HEK293 (cell line): ENCODE results near the gene LCOR.

Experiments used
- BCL11A ChIP-seq: fragments of 450-650 bp; formaldehyde crosslinking; IDR thresholded peaks from 2 replicates; pipeline ENCODE4 v1.5.1; 2016; ENCODE audit warnings: low read depth, missing biosample characterization, missing genetic modification characterization
- EGR2 ChIP-seq: fragments of 450-650 bp; formaldehyde crosslinking; IDR thresholded peaks from 2 replicates; pipeline ENCODE4 v1.5.1; 2016; ENCODE audit warnings: low read depth, missing biosample characterization, missing genetic modification characterization
- KLF16 ChIP-seq: fragments of 450-650 bp; formaldehyde crosslinking; IDR thresholded peaks from 2 replicates; pipeline ENCODE4 v1.5.1; 2017; ENCODE audit warnings: missing biosample characterization, missing genetic modification characterization
- MZF1 ChIP-seq: fragments of 450-650 bp; formaldehyde crosslinking; IDR thresholded peaks from 2 replicates; pipeline ENCODE4 v1.5.1; 2017; ENCODE audit warnings: missing biosample characterization, missing genetic modification characterization, borderline replicate concordance
- TCF7L2 ChIP-seq: IDR thresholded peaks from 2 replicates; pipeline ENCODE4 v1.6.1; 2011; ENCODE audit warnings: low read depth, mild to moderate bottlenecking, inconsistent platforms, low read length, moderate library complexity, borderline replicate concordance
- ZBTB17 ChIP-seq: fragments of 450-650 bp; formaldehyde crosslinking; IDR thresholded peaks from 2 replicates; pipeline ENCODE4 v1.5.1; 2016; ENCODE audit warnings: missing biosample characterization, missing genetic modification characterization
- ZBTB48 ChIP-seq: fragments of 450-650 bp; formaldehyde crosslinking; IDR thresholded peaks from 2 replicates; pipeline ENCODE4 v1.5.1; 2016; ENCODE audit warnings: missing biosample characterization, missing genetic modification characterization
- ZFHX2 ChIP-seq: fragments of 450-650 bp; formaldehyde crosslinking; conservative IDR thresholded peaks from 2 replicates; pipeline ENCODE4 v1.5.1; 2016; ENCODE audit warnings: missing biosample characterization, missing genetic modification characterization
- ZIC2 ChIP-seq: fragments of 450-650 bp; formaldehyde crosslinking; IDR thresholded peaks from 2 replicates; pipeline ENCODE4 v1.5.1; 2016; ENCODE audit warnings: missing biosample characterization, missing genetic modification characterization
- ZNF132 ChIP-seq: fragments of 450-650 bp; formaldehyde crosslinking; IDR thresholded peaks from 2 replicates; pipeline ENCODE4 v1.5.1; 2017; ENCODE audit warnings: missing biosample characterization, missing genetic modification characterization, borderline replicate concordance
- ZNF2 ChIP-seq: fragments of 450-650 bp; formaldehyde crosslinking; IDR thresholded peaks from 2 replicates; pipeline ENCODE4 v1.5.1; 2016; ENCODE audit warnings: missing biosample characterization, missing genetic modification characterization
- ZNF223 ChIP-seq: fragments of 450-650 bp; formaldehyde crosslinking; IDR thresholded peaks from 2 replicates; pipeline ENCODE4 v1.5.1; 2016; ENCODE audit warnings: missing biosample characterization, missing genetic modification characterization
- ZNF24 ChIP-seq: fragments of 450-650 bp; formaldehyde crosslinking; IDR thresholded peaks from 2 replicates; pipeline ENCODE4 v1.5.1; 2016; ENCODE audit warnings: missing biosample characterization, missing genetic modification characterization
- ZNF266 ChIP-seq: fragments of 450-650 bp; formaldehyde crosslinking; IDR thresholded peaks from 2 replicates; pipeline ENCODE4 v1.5.1; 2016; ENCODE audit warnings: missing biosample characterization, missing genetic modification characterization, low read depth
- ZNF274 ChIP-seq, 2 experiments: fragments of 200-500 bp in 1 of 2; fragments of 450-650 bp in 1 of 2; sonication (Bioruptor generic) in 1 of 2; formaldehyde crosslinking in 1 of 2; IDR thresholded peaks; 2 replicates each; pipeline versions ENCODE4 v1.5.1 to v1.6.1; 2014 to 2016; ENCODE audit warnings: borderline replicate concordance in 1 of 2, inconsistent platforms in 1 of 2, low read length in 1 of 2, missing biosample characterization in 1 of 2, missing genetic modification characterization in 1 of 2
- ZNF311 ChIP-seq: fragments of 450-650 bp; formaldehyde crosslinking; IDR thresholded peaks from 2 replicates; pipeline ENCODE4 v1.5.1; 2017; ENCODE audit warnings: missing biosample characterization, missing genetic modification characterization, borderline replicate concordance
- ZNF324 ChIP-seq: fragments of 450-650 bp; formaldehyde crosslinking; IDR thresholded peaks from 2 replicates; pipeline ENCODE4 v1.5.1; 2016; ENCODE audit warnings: missing biosample characterization, missing genetic modification characterization
- ZNF510 ChIP-seq: fragments of 450-650 bp; formaldehyde crosslinking; IDR thresholded peaks from 2 replicates; pipeline ENCODE4 v1.5.1; 2018; ENCODE audit warnings: mild to moderate bottlenecking, missing genetic modification characterization, missing biosample characterization; ENCODE audit not compliant: insufficient replicate concordance
- ZNF623 ChIP-seq: fragments of 450-650 bp; formaldehyde crosslinking; IDR thresholded peaks from 2 replicates; pipeline ENCODE4 v1.5.1; 2016; ENCODE audit warnings: missing biosample characterization, missing genetic modification characterization
- ZNF624 ChIP-seq: fragments of 450-650 bp; formaldehyde crosslinking; IDR thresholded peaks from 2 replicates; pipeline ENCODE4 v1.5.1; 2017; ENCODE audit warnings: missing biosample characterization, missing genetic modification characterization
- ZNF658 ChIP-seq: fragments of 450-650 bp; formaldehyde crosslinking; IDR thresholded peaks from 2 replicates; pipeline ENCODE4; 2016; ENCODE audit warnings: missing biosample characterization, missing genetic modification characterization
- ZNF660 ChIP-seq: fragments of 450-650 bp; IDR thresholded peaks from 2 replicates; pipeline ENCODE4 v1.5.1; 2018; ENCODE audit warnings: missing biosample characterization, mild to moderate bottlenecking, missing genetic modification characterization
- ZNF830 ChIP-seq: fragments of 450-650 bp; IDR thresholded peaks from 2 replicates; pipeline ENCODE4 v1.5.0; 2018; ENCODE audit warnings: missing biosample characterization, missing genetic modification characterization, low read depth, mild to moderate bottlenecking, moderate library complexity
- ZNF837 ChIP-seq: fragments of 450-650 bp; formaldehyde crosslinking; IDR thresholded peaks from 2 replicates; pipeline ENCODE4 v1.5.1; 2016; ENCODE audit warnings: missing biosample characterization, missing genetic modification characterization
- ZNF843 ChIP-seq: fragments of 450-650 bp; formaldehyde crosslinking; IDR thresholded peaks from 2 replicates; pipeline ENCODE4 v1.5.1; 2016; ENCODE audit warnings: missing biosample characterization, missing genetic modification characterization
- TF ChIP-seq, protein P1 (sequence below): fragments of 450-650 bp; formaldehyde crosslinking; IDR thresholded peaks from 2 replicates; pipeline ENCODE4 v1.5.1; 2016; ENCODE audit warnings: missing biosample characterization, missing genetic modification characterization
- TF ChIP-seq, protein P2 (sequence below): fragments of 450-650 bp; formaldehyde crosslinking; IDR thresholded peaks from 2 replicates; pipeline ENCODE4; 2016; ENCODE audit warnings: missing biosample characterization, missing genetic modification characterization
- TF ChIP-seq, protein P3 (sequence below): fragments of 450-650 bp; formaldehyde crosslinking; IDR thresholded peaks from 2 replicates; pipeline ENCODE4 v1.5.1; 2017; ENCODE audit warnings: missing biosample characterization, missing genetic modification characterization
- TF ChIP-seq, protein P4 (sequence below): fragments of 450-650 bp; formaldehyde crosslinking; IDR thresholded peaks from 2 replicates; pipeline ENCODE4 v1.5.1; 2016; ENCODE audit warnings: missing biosample characterization, missing genetic modification characterization, borderline replicate concordance

LCOR gene

DNA sequence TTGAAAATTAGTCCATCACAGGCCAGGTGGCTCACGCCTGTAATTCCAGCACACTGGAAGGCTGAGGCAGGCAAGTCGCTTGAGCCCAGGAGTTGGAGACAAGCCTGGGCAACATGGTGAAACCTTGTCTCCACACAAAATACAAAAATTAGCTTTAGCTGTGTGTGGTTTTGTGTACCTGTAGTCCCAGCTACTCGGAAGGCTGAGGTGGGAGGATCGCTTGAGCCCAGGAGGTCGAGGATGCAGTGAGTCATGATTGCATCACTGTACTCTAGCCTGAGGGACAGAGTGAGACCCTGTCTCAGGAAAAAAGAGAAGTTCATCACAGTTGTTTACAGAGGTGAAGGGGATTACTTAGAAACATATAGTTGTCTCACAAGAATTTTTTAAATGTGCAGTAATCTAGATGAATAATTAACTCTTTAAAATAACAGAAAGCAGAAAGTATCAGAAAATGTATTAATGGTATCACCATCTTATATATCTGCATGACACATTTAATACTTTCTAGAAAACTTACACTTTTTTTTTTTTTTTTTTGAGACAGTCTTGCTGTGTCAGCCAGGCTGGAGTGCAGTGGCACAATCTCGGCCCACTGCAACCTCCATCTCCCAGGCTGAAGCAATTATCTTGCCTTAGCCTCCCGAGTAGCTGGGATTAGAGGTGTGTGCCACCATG, 8.9 kb downstream of the LCOR start (continued):
- peak; percentile 76 for TF ChIP-seq ZBTB17
- 0 out of 2 replicates have a peak, but pooled peaks have one; percentile 29 for TF ChIP-seq KLF16
- TF ChIP-seq, protein P1, sequence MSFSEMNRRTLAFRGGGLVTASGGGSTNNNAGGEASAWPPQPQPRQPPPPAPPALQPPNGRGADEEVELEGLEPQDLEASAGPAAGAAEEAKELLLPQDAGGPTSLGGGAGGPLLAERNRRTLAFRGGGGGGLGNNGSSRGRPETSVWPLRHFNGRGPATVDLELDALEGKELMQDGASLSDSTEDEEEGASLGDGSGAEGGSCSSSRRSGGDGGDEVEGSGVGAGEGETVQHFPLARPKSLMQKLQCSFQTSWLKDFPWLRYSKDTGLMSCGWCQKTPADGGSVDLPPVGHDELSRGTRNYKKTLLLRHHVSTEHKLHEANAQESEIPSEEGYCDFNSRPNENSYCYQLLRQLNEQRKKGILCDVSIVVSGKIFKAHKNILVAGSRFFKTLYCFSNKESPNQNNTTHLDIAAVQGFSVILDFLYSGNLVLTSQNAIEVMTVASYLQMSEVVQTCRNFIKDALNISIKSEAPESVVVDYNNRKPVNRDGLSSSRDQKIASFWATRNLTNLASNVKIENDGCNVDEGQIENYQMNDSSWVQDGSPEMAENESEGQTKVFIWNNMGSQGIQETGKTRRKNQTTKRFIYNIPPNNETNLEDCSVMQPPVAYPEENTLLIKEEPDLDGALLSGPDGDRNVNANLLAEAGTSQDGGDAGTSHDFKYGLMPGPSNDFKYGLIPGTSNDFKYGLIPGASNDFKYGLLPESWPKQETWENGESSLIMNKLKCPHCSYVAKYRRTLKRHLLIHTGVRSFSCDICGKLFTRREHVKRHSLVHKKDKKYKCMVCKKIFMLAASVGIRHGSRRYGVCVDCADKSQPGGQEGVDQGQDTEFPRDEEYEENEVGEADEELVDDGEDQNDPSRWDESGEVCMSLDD (tag by site-specific recombination): no peak
- TF ChIP-seq, protein P2, sequence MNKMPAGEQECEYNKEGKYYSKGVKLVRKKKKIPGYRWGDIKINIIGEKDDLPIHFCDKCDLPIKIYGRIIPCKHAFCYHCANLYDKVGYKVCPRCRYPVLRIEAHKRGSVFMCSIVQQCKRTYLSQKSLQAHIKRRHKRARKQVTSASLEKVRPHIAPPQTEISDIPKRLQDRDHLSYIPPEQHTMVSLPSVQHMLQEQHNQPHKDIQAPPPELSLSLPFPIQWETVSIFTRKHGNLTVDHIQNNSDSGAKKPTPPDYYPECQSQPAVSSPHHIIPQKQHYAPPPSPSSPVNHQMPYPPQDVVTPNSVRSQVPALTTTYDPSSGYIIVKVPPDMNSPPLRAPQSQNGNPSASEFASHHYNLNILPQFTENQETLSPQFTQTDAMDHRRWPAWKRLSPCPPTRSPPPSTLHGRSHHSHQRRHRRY (tag by site-specific recombination): no peak
- TF ChIP-seq EGR2 (tag by site-specific recombination): no peak
- TF ChIP-seq ZFHX2 (tag by site-specific recombination): 0 out of 2 replicates have a peak, but pooled peaks have one; percentile 14
- peak; percentile 28; the same call in 1 of the 2 replicates for TF ChIP-seq ZNF660
- TF ChIP-seq ZNF624: no peak
- TF ChIP-seq ZNF658: no peak
- TF ChIP-seq ZNF2 (tag by site-specific recombination): no peak
- TF ChIP-seq, protein P3, sequence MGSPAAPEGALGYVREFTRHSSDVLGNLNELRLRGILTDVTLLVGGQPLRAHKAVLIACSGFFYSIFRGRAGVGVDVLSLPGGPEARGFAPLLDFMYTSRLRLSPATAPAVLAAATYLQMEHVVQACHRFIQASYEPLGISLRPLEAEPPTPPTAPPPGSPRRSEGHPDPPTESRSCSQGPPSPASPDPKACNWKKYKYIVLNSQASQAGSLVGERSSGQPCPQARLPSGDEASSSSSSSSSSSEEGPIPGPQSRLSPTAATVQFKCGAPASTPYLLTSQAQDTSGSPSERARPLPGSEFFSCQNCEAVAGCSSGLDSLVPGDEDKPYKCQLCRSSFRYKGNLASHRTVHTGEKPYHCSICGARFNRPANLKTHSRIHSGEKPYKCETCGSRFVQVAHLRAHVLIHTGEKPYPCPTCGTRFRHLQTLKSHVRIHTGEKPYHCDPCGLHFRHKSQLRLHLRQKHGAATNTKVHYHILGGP (tag by site-specific recombination): no peak
- TF ChIP-seq ZNF24: 0 out of 2 replicates have a peak, but pooled peaks have one; percentile 39
- no peak for TF ChIP-seq ZNF837 (tag by site-specific recombination)
- TF ChIP-seq ZNF132 (tag by site-specific recombination): no peak
- TF ChIP-seq ZBTB48 (tag by site-specific recombination): no peak
- TF ChIP-seq ZNF510 (tag by site-specific recombination): no peak
- TF ChIP-seq ZNF266 (tag by site-specific recombination): no peak
- TF ChIP-seq ZIC2 (tag by site-specific recombination): peak; percentile 43; the same call in 1 of the 2 replicates
- TF ChIP-seq, protein P4, sequence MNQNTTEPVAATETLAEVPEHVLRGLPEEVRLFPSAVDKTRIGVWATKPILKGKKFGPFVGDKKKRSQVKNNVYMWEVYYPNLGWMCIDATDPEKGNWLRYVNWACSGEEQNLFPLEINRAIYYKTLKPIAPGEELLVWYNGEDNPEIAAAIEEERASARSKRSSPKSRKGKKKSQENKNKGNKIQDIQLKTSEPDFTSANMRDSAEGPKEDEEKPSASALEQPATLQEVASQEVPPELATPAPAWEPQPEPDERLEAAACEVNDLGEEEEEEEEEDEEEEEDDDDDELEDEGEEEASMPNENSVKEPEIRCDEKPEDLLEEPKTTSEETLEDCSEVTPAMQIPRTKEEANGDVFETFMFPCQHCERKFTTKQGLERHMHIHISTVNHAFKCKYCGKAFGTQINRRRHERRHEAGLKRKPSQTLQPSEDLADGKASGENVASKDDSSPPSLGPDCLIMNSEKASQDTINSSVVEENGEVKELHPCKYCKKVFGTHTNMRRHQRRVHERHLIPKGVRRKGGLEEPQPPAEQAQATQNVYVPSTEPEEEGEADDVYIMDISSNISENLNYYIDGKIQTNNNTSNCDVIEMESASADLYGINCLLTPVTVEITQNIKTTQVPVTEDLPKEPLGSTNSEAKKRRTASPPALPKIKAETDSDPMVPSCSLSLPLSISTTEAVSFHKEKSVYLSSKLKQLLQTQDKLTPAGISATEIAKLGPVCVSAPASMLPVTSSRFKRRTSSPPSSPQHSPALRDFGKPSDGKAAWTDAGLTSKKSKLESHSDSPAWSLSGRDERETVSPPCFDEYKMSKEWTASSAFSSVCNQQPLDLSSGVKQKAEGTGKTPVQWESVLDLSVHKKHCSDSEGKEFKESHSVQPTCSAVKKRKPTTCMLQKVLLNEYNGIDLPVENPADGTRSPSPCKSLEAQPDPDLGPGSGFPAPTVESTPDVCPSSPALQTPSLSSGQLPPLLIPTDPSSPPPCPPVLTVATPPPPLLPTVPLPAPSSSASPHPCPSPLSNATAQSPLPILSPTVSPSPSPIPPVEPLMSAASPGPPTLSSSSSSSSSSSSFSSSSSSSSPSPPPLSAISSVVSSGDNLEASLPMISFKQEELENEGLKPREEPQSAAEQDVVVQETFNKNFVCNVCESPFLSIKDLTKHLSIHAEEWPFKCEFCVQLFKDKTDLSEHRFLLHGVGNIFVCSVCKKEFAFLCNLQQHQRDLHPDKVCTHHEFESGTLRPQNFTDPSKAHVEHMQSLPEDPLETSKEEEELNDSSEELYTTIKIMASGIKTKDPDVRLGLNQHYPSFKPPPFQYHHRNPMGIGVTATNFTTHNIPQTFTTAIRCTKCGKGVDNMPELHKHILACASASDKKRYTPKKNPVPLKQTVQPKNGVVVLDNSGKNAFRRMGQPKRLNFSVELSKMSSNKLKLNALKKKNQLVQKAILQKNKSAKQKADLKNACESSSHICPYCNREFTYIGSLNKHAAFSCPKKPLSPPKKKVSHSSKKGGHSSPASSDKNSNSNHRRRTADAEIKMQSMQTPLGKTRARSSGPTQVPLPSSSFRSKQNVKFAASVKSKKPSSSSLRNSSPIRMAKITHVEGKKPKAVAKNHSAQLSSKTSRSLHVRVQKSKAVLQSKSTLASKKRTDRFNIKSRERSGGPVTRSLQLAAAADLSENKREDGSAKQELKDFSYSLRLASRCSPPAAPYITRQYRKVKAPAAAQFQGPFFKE (tag by site-specific recombination): no peak
- TF ChIP-seq ZNF324 (tag by site-specific recombination): 0 out of 2 replicates have a peak, but pooled peaks have one; percentile 38
- peak; percentile 63; the same call in 1 of the 2 replicates for TF ChIP-seq BCL11A (tag by site-specific recombination)
- TF ChIP-seq ZNF623: no peak
- TF ChIP-seq MZF1 (tag by site-specific recombination): no peak
- no peak for TF ChIP-seq ZNF843 (tag by site-specific recombination)
- no peak for TF ChIP-seq ZNF830 (tag by site-specific recombination)
- TF ChIP-seq TCF7L2: no peak
- no peak for TF ChIP-seq ZNF311 (tag by site-specific recombination)
- TF ChIP-seq ZNF223 (tag by site-specific recombination): no peak
- TF ChIP-seq ZNF274 (IDR thresholded peaks at IDR 0.05; ENCODE audit: low read length): no peak
- no peak for TF ChIP-seq ZNF274 (tag by site-specific recombination; IDR thresholded peaks at IDR 0.05; ENCODE audit: borderline replicate concordance)
